Measurements from ENCODE around the gene PARD3.

- TF ChIP-seq CTCF (IDR thresholded peaks at IDR 0.05), result no peak
- no peak for TF ChIP-seq POLR2A (IDR thresholded peaks at IDR 0.05)
Measured at GRCh38 chr10:34696423-34696822, 118.7 kb downstream of the PARD3 start.
